WTC11 (cell line): ENCODE results near the gene FAM240A. TPM values are rescaled to one million over a fixed set of nuclear protein-coding genes. Genes with fewer than 3 reads are reported as not detected.

Source experiments
- ATAC-seq: fragments of 200-7000 bp; cut with Tn5 transposase; 2 replicates; pipeline ENCODE4 v1.10.0; 2021; ENCODE audit warnings: mild to moderate bottlenecking, moderate library complexity
- CTCF ChIA-PET: fragments of 300-600 bp; sonication (Branson Sonifier 250); formaldehyde crosslinking; loops from one replicate; lab custom pipeline; 2021; ENCODE audit warnings: antibody characterized with exemption; lab: Charles Lee
- POLR2A ChIA-PET: fragments of 350-600 bp; sonication (Branson Sonifier 250); formaldehyde crosslinking; loops from one replicate; lab custom pipeline; 2021; ENCODE audit warnings: antibody characterized with exemption; lab: Charles Lee
- DNase-seq: peaks from one replicate; pipeline ENCODE4 v3.0.0; 2021; ENCODE audit warnings: low spot score
- H3K27ac Mint-ChIP-seq: 2 replicates; pipeline ENCODE4 v1.8.0; 2021; ENCODE audit warnings: mixed read lengths
- H3K27me3 Mint-ChIP-seq: 2 replicates; pipeline ENCODE4 v1.8.0; 2021; ENCODE audit warnings: low read depth, mild to moderate bottlenecking, moderate library complexity, mixed read lengths
- H3K36me3 Mint-ChIP-seq: 2 replicates; pipeline ENCODE4 v1.8.0; 2021; ENCODE audit warnings: mixed read lengths
- H3K4me1 Mint-ChIP-seq: 2 replicates; pipeline ENCODE4 v1.8.0; 2022; ENCODE audit warnings: mixed read lengths
- H3K4me3 Mint-ChIP-seq: 2 replicates; pipeline ENCODE4 v1.8.0; 2021; ENCODE audit warnings: mild to moderate bottlenecking, moderate library complexity, mixed read lengths
- H3K9me3 Mint-ChIP-seq: 2 replicates; pipeline ENCODE4 v1.8.0; 2021; ENCODE audit warnings: mixed read lengths
- ATF1 ChIP-seq: sonication (generic); formaldehyde crosslinking; IDR thresholded peaks from 2 replicates; pipeline ENCODE4 v1.8.1; 2023; ENCODE audit warnings: mild to moderate bottlenecking, moderate library complexity, missing genetic modification reagents
- CREM ChIP-seq: sonication (generic); formaldehyde crosslinking; IDR thresholded peaks from 2 replicates; pipeline ENCODE4 v1.8.1; 2022; ENCODE audit warnings: mild to moderate bottlenecking, missing genetic modification reagents, moderate library complexity
- EMX1 ChIP-seq: fragments of 250-450 bp; sonication (Bioruptor Pico); IDR thresholded peaks from 2 replicates; pipeline ENCODE4 v1.8.0; 2021; ENCODE audit warnings: mild to moderate bottlenecking
- ESRRA ChIP-seq: sonication (generic); formaldehyde crosslinking; IDR thresholded peaks from 2 replicates; pipeline ENCODE4 v1.8.1; 2022; ENCODE audit warnings: mild to moderate bottlenecking, missing genetic modification reagents, borderline replicate concordance
- FOXK1 ChIP-seq: sonication (generic); formaldehyde crosslinking; IDR thresholded peaks from 2 replicates; pipeline ENCODE4 v1.8.0; 2022; ENCODE audit warnings: mild to moderate bottlenecking, moderate library complexity, missing genetic modification reagents
- FOXP1 ChIP-seq: sonication (generic); formaldehyde crosslinking; IDR thresholded peaks from 2 replicates; pipeline ENCODE4 v1.8.0; 2022; ENCODE audit warnings: missing genetic modification reagents, mild to moderate bottlenecking, moderate library complexity, borderline replicate concordance
- FOXP4 ChIP-seq: sonication (generic); formaldehyde crosslinking; IDR thresholded peaks from 2 replicates; pipeline ENCODE4 v1.8.0; 2022; ENCODE audit warnings: mild to moderate bottlenecking, missing genetic modification reagents
- MAX ChIP-seq: sonication (generic); formaldehyde crosslinking; IDR thresholded peaks from 2 replicates; pipeline ENCODE4 v1.8.0; 2022; ENCODE audit warnings: mild to moderate bottlenecking, missing genetic modification reagents
- NFE2L1 ChIP-seq: sonication (generic); formaldehyde crosslinking; IDR thresholded peaks from 2 replicates; pipeline ENCODE4 v1.8.1; 2023; ENCODE audit warnings: missing genetic modification reagents
- NR1H2 ChIP-seq: sonication (generic); formaldehyde crosslinking; IDR thresholded peaks from 2 replicates; pipeline ENCODE4 v1.9.0; 2021; ENCODE audit warnings: mild to moderate bottlenecking, moderate library complexity, missing genetic modification reagents
- OVOL2 ChIP-seq: fragments of 250-450 bp; sonication (Bioruptor Pico); IDR thresholded peaks from 2 replicates; pipeline ENCODE4 v1.9.0; 2021; ENCODE audit warnings: mild to moderate bottlenecking, borderline replicate concordance
- PRDM15 ChIP-seq: sonication (generic); formaldehyde crosslinking; IDR thresholded peaks from 2 replicates; pipeline ENCODE4 v1.8.0; 2022; ENCODE audit warnings: missing genetic modification reagents
- PREB ChIP-seq: sonication (generic); formaldehyde crosslinking; IDR thresholded peaks from 2 replicates; pipeline ENCODE4 v1.8.1; 2022; ENCODE audit warnings: mild to moderate bottlenecking, missing genetic modification reagents, moderate library complexity, borderline replicate concordance
- PRRX2 ChIP-seq: fragments of 250-450 bp; sonication (Bioruptor Pico); IDR thresholded peaks from 2 replicates; pipeline ENCODE4 v1.8.0; 2021; ENCODE audit warnings: mild to moderate bottlenecking
- RORB ChIP-seq: fragments of 250-450 bp; sonication (Bioruptor Pico); IDR thresholded peaks from 2 replicates; pipeline ENCODE4 v1.9.0; 2021; ENCODE audit warnings: mild to moderate bottlenecking
- TEAD4 ChIP-seq: sonication (generic); formaldehyde crosslinking; IDR thresholded peaks from 2 replicates; pipeline ENCODE4 v1.8.0; 2022; ENCODE audit warnings: mild to moderate bottlenecking, missing genetic modification reagents
- ZNF219 ChIP-seq: sonication (generic); formaldehyde crosslinking; IDR thresholded peaks from 2 replicates; pipeline ENCODE4 v1.8.0; 2023; ENCODE audit warnings: missing genetic modification reagents, mild to moderate bottlenecking, borderline replicate concordance
- ZNF232 ChIP-seq: sonication (generic); formaldehyde crosslinking; IDR thresholded peaks from 2 replicates; pipeline ENCODE4 v1.8.0; 2022; ENCODE audit warnings: mild to moderate bottlenecking, missing genetic modification reagents
- total RNA-seq: library from RNA; stranded (reverse); gene quantifications from 3 replicates; pipeline ENCODE4 v1.2.3, GENCODE V29; 2021

Gene FAM240A
- total RNA-seq, 1 experiment from 2014 or later = 0.13 TPM

GRCh38 chr3:46566040-46566641 lies 46.2 kb upstream of the FAM240A start, which contains the start of gene LRRC2 (continued):
- TF ChIP-seq EMX1 (CRISPR knock-in tag) = no peak
- TF ChIP-seq FOXP1 (CRISPR knock-in tag) = peak; percentile 98; the same call in 1 of the 2 replicates

GRCh38 chr3:46571684-46572083 lies 40.6 kb upstream of the FAM240A start:
- no peak overlapping the region for H3K4me3 Mint-ChIP-seq
- TF ChIP-seq PRRX2 (CRISPR knock-in tag) (no peak), ZNF232 (CRISPR knock-in tag) (no peak), ZNF219 (CRISPR knock-in tag) (no peak)
- DNase-seq (no peak), ATAC-seq (no peak)
- ChIA-PET CTCF (interaction anchor here (0.9 to 1.3 kb wide), 3 partner anchors 13 to 83 kb away, joined by 3 to 5 read pairs (median 4); no protein-coding TSS in a partner anchor), POLR2A (no interaction called here)
- peaks cover 18% of the 10 kb centered on the region for H3K36me3 Mint-ChIP-seq
- H3K27me3 Mint-ChIP-seq = no peaks in the 10 kb centered on the region
- peaks cover 14% of the 10 kb centered on the region for H3K9me3 Mint-ChIP-seq
- peak overlapping the region; percentile 96 for H3K27ac Mint-ChIP-seq
- H3K4me1 Mint-ChIP-seq = peaks cover 55% of the 10 kb centered on the region

- TF ChIP-seq PRDM15 (no peak), FOXP4 (CRISPR knock-in tag) (no peak), NFE2L1 (CRISPR knock-in tag) (no peak), CREM (no peak), ATF1 (CRISPR knock-in tag) (no peak), PREB (CRISPR knock-in tag) (no peak)
- Mint-ChIP-seq H3K36me3 (peaks cover 29% of the 10 kb centered on the region), H3K4me3 (peak overlapping the region; percentile 86), H3K27ac (peak overlapping the region; percentile 100), H3K4me1 (peaks cover 48% of the 10 kb centered on the region), H3K9me3 (peaks cover 14% of the 10 kb centered on the region), H3K27me3 (no peaks in the 10 kb centered on the region; the same call in 1 of the 2 replicates)
- ATAC-seq (no peak), DNase-seq (no peak)
- POLR2A ChIA-PET = interaction anchor here (1.0 to 5.3 kb wide), 9 partner anchors 9 to 85 kb away, joined by 3 to 41 read pairs (median 6); no protein-coding TSS in a partner anchor
- CTCF ChIA-PET = interaction anchor here (0.9 to 6.1 kb wide), 7 partner anchors 8 to 85 kb away, joined by 3 to 55 read pairs (median 9); no protein-coding TSS in a partner anchor
Observed at GRCh38 chr3:46573701-46574100, 38.6 kb upstream of the FAM240A start.

- DNase-seq (peak; percentile 71), ATAC-seq (peak; percentile 66)
- Mint-ChIP-seq H3K4me1 (peaks cover 48% of the 10 kb centered on the region), H3K27me3 (no peaks in the 10 kb centered on the region; the same call in 1 of the 2 replicates), H3K36me3 (peaks cover 32% of the 10 kb centered on the region), H3K27ac (peak overlapping the region; percentile 100), H3K4me3 (peak overlapping the region; percentile 86), H3K9me3 (peaks cover 14% of the 10 kb centered on the region)
- CTCF ChIA-PET = interaction anchor here (0.9 to 6.1 kb wide), 8 partner anchors 9 to 86 kb away, joined by 3 to 55 read pairs (median 8); no protein-coding TSS in a partner anchor
- POLR2A ChIA-PET = interaction anchor here (1.0 to 5.3 kb wide), 9 partner anchors 9 to 86 kb away, joined by 3 to 41 read pairs (median 6); no protein-coding TSS in a partner anchor
- TF ChIP-seq PREB (CRISPR knock-in tag) (no peak), TEAD4 (CRISPR knock-in tag) (0 out of 2 replicates have a peak, but pooled peaks have one; percentile 60), MAX (no peak), FOXK1 (CRISPR knock-in tag) (peak; percentile 39; the same call in 1 of the 2 replicates), NR1H2 (CRISPR knock-in tag) (no peak), RORB (CRISPR knock-in tag) (no peak), ESRRA (no peak), OVOL2 (CRISPR knock-in tag) (no peak)
Observed at GRCh38 chr3:46574243-46574646, 38.1 kb upstream of the FAM240A start.
